Hypothalamus (tissue), 51 donors: Measurements from ENCODE around the gene SEZ6L2.
"Not testable (repeated sequence)": the region's sequence is repeated elsewhere in the genome, so short reads cannot be mapped to it uniquely, and the experiment has no call there.

Experiments
- DNase-seq, 51 donors: peaks; one replicate each; lab custom pipeline; 2025; lab: John Stamatoyannopoulos, UW

The SEZ6L2 gene

GRCh38 chr16:29858149-29858849 is 41.1 kb downstream of the SEZ6L2 start:
- DNase-seq, result peak in 16 of 51 donors; percentile 3 to 51 (median 23)

GRCh38 chr16:29857133-29857760 is 42.1 kb downstream of the SEZ6L2 start:
- no peak for DNase-seq

- DNase-seq, result no peak
These were observed 44.7 kb downstream of the SEZ6L2 start for GRCh38 chr16:29854520-29855100.

GRCh38 chr16:29852654-29853053 is 46.7 kb downstream of the SEZ6L2 start:
- no peak for DNase-seq

GRCh38 chr16:29850998-29851397 is 48.4 kb downstream of the SEZ6L2 start:
- no peak for DNase-seq

- DNase-seq, result no peak
These were observed 49.8 kb downstream of the SEZ6L2 start for GRCh38 chr16:29849505-29849904.

GRCh38 chr16:29848420-29849297 is 50.7 kb downstream of the SEZ6L2 start:
- DNase-seq, result peak in 42 of 51 donors; percentile 12 to 81 (median 43)

- no peak for DNase-seq
These were observed 53.7 kb downstream of the SEZ6L2 start for GRCh38 chr16:29845656-29846055.

GRCh38 chr16:29844575-29845331 is 54.6 kb downstream of the SEZ6L2 start:
- DNase-seq, result no peak

GRCh38 chr16:29843931-29844330 is 55.4 kb downstream of the SEZ6L2 start:
- DNase-seq, result no peak

- DNase-seq, result no peak
These were observed 56.5 kb downstream of the SEZ6L2 start for GRCh38 chr16:29842732-29843346.

- no peak for DNase-seq
These were observed 57.7 kb downstream of the SEZ6L2 start for GRCh38 chr16:29841631-29842030.

- DNase-seq, result no peak
These were observed 59.1 kb downstream of the SEZ6L2 start for GRCh38 chr16:29840240-29840639.

GRCh38 chr16:29839822-29840221 is 59.5 kb downstream of the SEZ6L2 start:
- DNase-seq, result no peak

GRCh38 chr16:29837841-29838240 is 61.5 kb downstream of the SEZ6L2 start:
- no peak for DNase-seq

- no peak for DNase-seq
These were observed 62.7 kb downstream of the SEZ6L2 start for GRCh38 chr16:29836623-29837022.

GRCh38 chr16:29835926-29836325 is 63.4 kb downstream of the SEZ6L2 start:
- DNase-seq, result no peak

- DNase-seq, result no peak
These were observed 65.3 kb downstream of the SEZ6L2 start for GRCh38 chr16:29834079-29834478.

- DNase-seq, result not testable (repeated sequence)
These were observed 66.1 kb downstream of the SEZ6L2 start for GRCh38 chr16:29833219-29833618.

- no peak for DNase-seq
These were observed 67.9 kb downstream of the SEZ6L2 start for GRCh38 chr16:29831490-29831889.
